ENCODE data around the gene WDR18. TPM values are rescaled to one million over a fixed set of nuclear protein-coding genes. Genes with fewer than 3 reads are reported as not detected.

The WDR18 gene
- total RNA-seq, 1 experiment from 2014 or later: 44.0 TPM

DNA sequence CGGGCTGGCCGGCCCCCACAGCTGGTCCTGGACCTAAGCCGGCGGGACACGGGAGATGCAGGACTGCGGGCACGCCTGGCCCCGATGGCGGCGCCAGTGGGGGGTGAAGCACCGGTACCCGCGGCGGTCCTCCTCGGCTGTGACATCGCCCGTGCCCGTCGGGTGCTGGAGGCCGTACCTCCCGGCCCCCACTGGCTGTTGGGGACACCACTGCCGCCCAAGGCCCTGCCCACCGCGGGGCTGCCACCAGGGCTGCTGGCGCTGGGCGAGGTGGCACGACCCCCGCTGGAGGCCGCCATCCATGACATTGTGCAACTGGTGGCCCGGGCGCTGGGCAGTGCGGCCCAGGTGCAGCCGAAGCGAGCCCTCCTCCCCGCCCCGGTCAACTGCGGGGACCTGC, 19.1 kb downstream of the WDR18 start:
- no peaks in the 10 kb centered on the region for H3K36me3 ChIP-seq (ENCODE audit: control insufficient read depth, insufficient read depth, low read length)
- TF ChIP-seq POLR2AphosphoS5 (IDR thresholded peaks at IDR 0.05; ENCODE audit: low read depth, low read length): no peak
- no peak for TF ChIP-seq SIN3A (IDR thresholded peaks at IDR 0.05; ENCODE audit: borderline replicate concordance, insufficient read depth, low read depth, low read length)
- TF ChIP-seq, protein P1, sequence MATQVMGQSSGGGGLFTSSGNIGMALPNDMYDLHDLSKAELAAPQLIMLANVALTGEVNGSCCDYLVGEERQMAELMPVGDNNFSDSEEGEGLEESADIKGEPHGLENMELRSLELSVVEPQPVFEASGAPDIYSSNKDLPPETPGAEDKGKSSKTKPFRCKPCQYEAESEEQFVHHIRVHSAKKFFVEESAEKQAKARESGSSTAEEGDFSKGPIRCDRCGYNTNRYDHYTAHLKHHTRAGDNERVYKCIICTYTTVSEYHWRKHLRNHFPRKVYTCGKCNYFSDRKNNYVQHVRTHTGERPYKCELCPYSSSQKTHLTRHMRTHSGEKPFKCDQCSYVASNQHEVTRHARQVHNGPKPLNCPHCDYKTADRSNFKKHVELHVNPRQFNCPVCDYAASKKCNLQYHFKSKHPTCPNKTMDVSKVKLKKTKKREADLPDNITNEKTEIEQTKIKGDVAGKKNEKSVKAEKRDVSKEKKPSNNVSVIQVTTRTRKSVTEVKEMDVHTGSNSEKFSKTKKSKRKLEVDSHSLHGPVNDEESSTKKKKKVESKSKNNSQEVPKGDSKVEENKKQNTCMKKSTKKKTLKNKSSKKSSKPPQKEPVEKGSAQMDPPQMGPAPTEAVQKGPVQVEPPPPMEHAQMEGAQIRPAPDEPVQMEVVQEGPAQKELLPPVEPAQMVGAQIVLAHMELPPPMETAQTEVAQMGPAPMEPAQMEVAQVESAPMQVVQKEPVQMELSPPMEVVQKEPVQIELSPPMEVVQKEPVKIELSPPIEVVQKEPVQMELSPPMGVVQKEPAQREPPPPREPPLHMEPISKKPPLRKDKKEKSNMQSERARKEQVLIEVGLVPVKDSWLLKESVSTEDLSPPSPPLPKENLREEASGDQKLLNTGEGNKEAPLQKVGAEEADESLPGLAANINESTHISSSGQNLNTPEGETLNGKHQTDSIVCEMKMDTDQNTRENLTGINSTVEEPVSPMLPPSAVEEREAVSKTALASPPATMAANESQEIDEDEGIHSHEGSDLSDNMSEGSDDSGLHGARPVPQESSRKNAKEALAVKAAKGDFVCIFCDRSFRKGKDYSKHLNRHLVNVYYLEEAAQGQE (IDR thresholded peaks at IDR 0.05; ENCODE audit: insufficient read depth in 1 of 2, low read depth in 2 of 2, low read length in 1 of 2): no peak
- no peak for TF ChIP-seq TCF7L2 (IDR thresholded peaks at IDR 0.05; ENCODE audit: low read depth, low read length)
- TF ChIP-seq, protein P2, sequence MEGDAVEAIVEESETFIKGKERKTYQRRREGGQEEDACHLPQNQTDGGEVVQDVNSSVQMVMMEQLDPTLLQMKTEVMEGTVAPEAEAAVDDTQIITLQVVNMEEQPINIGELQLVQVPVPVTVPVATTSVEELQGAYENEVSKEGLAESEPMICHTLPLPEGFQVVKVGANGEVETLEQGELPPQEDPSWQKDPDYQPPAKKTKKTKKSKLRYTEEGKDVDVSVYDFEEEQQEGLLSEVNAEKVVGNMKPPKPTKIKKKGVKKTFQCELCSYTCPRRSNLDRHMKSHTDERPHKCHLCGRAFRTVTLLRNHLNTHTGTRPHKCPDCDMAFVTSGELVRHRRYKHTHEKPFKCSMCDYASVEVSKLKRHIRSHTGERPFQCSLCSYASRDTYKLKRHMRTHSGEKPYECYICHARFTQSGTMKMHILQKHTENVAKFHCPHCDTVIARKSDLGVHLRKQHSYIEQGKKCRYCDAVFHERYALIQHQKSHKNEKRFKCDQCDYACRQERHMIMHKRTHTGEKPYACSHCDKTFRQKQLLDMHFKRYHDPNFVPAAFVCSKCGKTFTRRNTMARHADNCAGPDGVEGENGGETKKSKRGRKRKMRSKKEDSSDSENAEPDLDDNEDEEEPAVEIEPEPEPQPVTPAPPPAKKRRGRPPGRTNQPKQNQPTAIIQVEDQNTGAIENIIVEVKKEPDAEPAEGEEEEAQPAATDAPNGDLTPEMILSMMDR (IDR thresholded peaks at IDR 0.05): no peak

DNA sequence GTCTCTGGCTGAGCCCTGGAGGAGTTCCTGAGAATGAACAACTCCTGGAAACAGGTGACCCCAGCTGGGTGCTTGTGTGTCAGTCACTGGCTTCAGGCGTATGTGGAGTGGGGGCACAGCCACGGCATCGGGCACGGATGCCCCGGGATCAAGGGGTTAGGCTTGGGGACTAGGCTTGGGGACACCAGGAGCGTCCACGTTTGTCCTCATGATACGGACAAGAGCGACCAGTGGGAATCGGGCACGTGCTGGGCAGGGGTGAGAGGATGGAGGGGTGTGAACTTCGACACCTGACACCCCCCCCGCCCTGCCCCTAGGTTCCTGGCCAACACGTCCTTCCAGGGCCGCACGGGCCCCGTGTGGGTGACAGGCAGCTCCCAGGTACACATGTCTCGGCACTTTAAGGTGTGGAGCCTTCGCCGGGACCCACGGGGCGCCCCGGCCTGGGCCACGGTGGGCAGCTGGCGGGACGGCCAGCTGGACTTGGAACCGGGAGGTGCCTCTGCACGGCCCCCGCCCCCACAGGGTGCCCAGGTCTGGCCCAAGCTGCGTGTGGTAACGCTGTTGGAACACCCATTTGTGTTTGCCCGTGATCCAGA, 20.2 kb downstream of the WDR18 start:
- BruUV-seq (replicated peaks): no TSS peak
- in situ Hi-C loops (cut with HindIII; ENCODE audit: low pct_unique_long_range_greater_than_20kb, low sequenced_read_pairs) (no loop called here), intact Hi-C loops (cut with micrococcal nuclease; ENCODE audit: unreplicated experiment) (no loop called here)
- ChIA-PET CTCF (no interaction called here), POLR2A (no interaction called here)
- TF ChIP-seq, protein P1 (IDR thresholded peaks at IDR 0.05; ENCODE audit: insufficient read depth in 1 of 2, low read depth in 2 of 2, low read length in 1 of 2): no peak
- Histone ChIP-seq H3K36me3 (ENCODE audit: control insufficient read depth, insufficient read depth, low read length) (no peaks in the 10 kb centered on the region), H3K27ac (ENCODE audit: low read length) (no peak overlapping the region), H3K9me3 (ENCODE audit: control insufficient read depth, insufficient read depth, low read depth, low read length) (no peaks in the 10 kb centered on the region), H3K27me3 (ENCODE audit: control insufficient read depth, insufficient read depth, low read length) (no peaks in the 10 kb centered on the region), H3K4me1 (ENCODE audit: control insufficient read depth, insufficient read depth, low read length) (no peaks in the 10 kb centered on the region; the same call in 1 of the 2 replicates), H3K4me3 (ENCODE audit: low read depth in 2 of 2, low read length in 2 of 2) (no peak overlapping the region)
- DNase-seq (ENCODE audit: low read depth, low spot score): no peak
- no peak for ATAC-seq

More for the DNA sequence above, 19.1 kb downstream of the WDR18 start:
- POLR2A ChIA-PET: no interaction called here
- H3K9me3 ChIP-seq (ENCODE audit: control insufficient read depth, insufficient read depth, low read depth, low read length): no peaks in the 10 kb centered on the region
- intact Hi-C loops (cut with micrococcal nuclease; ENCODE audit: unreplicated experiment) (no loop called here), in situ Hi-C loops (cut with HindIII; ENCODE audit: low pct_unique_long_range_greater_than_20kb, low sequenced_read_pairs) (no loop called here)
- H3K27me3 ChIP-seq (ENCODE audit: control insufficient read depth, insufficient read depth, low read length): no peaks in the 10 kb centered on the region
- no peak for DNase-seq (ENCODE audit: low read depth, low spot score)
- no peaks in the 10 kb centered on the region; the same call in 1 of the 2 replicates for H3K4me1 ChIP-seq (ENCODE audit: control insufficient read depth, insufficient read depth, low read length)
- H3K4me3 ChIP-seq (ENCODE audit: low read depth in 2 of 2, low read length in 2 of 2): no peak overlapping the region
- BruUV-seq (replicated peaks): no TSS peak
- ATAC-seq: no peak
- CTCF ChIA-PET: no interaction called here
- no peak overlapping the region for H3K27ac ChIP-seq (ENCODE audit: low read length)
